OCI-LY7 (cell line): ENCODE results near the gene LIN52. TPM values are rescaled to one million over a fixed set of nuclear protein-coding genes. Genes with fewer than 3 reads are reported as not detected.

Source experiments
- BruUV-seq: library from RNA; stranded (reverse); fragments of 400-500 nt; replicated peaks from 2 replicates; lab custom pipeline; 2021; lab: Mats Ljungman, UMichigan
- CTCF ChIA-PET: fragments of 300-600 bp; sonication (Branson Sonifier 250); formaldehyde crosslinking; loops from one replicate; lab custom pipeline; 2022; ENCODE audit warnings: antibody characterized with exemption; ENCODE audit not compliant: unreplicated experiment; lab: Charles Lee
- POLR2A ChIA-PET: fragments of 300-600 bp; sonication (Branson Sonifier 250); formaldehyde crosslinking; loops from one replicate; lab custom pipeline; 2022; ENCODE audit warnings: antibody characterized with exemption; lab: Charles Lee
- DNase-seq: peaks from one replicate; pipeline ENCODE4 v3.0.0-alpha.2; 2015; ENCODE audit warnings: low spot score
- H2AFZ ChIP-seq: fragments of 200-600 bp; sonication (generic), shearing (Covaris generic); 2 replicates; pipeline ENCODE4 v1.6.1; 2014; ENCODE audit warnings: mild to moderate bottlenecking, antibody characterized with exemption, low read length, moderate library complexity
- H3K27ac ChIP-seq: fragments of 200-600 bp; sonication (generic); 2 replicates; pipeline ENCODE4 v1.5.1; 2014; ENCODE audit warnings: mixed run types, low read depth, mild to moderate bottlenecking, moderate library complexity, low read length, inconsistent platforms; ENCODE audit not compliant: poor library complexity, severe bottlenecking
- H3K36me3 ChIP-seq: fragments of 200-600 bp; sonication (generic); 2 replicates; pipeline ENCODE4 v1.6.1; 2014; ENCODE audit warnings: mild to moderate bottlenecking, antibody characterized with exemption, low read length, moderate library complexity, mixed read lengths; ENCODE audit not compliant: insufficient read depth
- H3K4me1 ChIP-seq: fragments of 200-600 bp; sonication (generic); 2 replicates; pipeline ENCODE4 v1.5.1; 2014; ENCODE audit warnings: mild to moderate bottlenecking, low read length; ENCODE audit not compliant: insufficient read depth, poor library complexity, severe bottlenecking
- H3K4me2 ChIP-seq: fragments of 200-600 bp; sonication (generic); 2 replicates; pipeline ENCODE4 v1.6.1; 2014; ENCODE audit warnings: mild to moderate bottlenecking, low read length
- H3K4me3 ChIP-seq: fragments of 200-600 bp; sonication (generic); 2 replicates; pipeline ENCODE4 v1.5.1; 2014; ENCODE audit warnings: mild to moderate bottlenecking, low read depth, low read length; ENCODE audit not compliant: poor library complexity, severe bottlenecking
- H3K79me2 ChIP-seq: fragments of 200-600 bp; sonication (generic); 2 replicates; pipeline ENCODE4 v1.6.1; 2016; ENCODE audit warnings: low read depth, mild to moderate bottlenecking, low read length, moderate library complexity, mixed read lengths; ENCODE audit not compliant: insufficient read depth
- H3K9me2 ChIP-seq: fragments of 200-600 bp; sonication (generic); 2 replicates; pipeline ENCODE4 v1.6.1; 2016; ENCODE audit warnings: mild to moderate bottlenecking, low read length, mixed read lengths; ENCODE audit not compliant: insufficient read depth
- H3K9me3 ChIP-seq: fragments of 200-600 bp; sonication (generic); 2 replicates; pipeline ENCODE4 v1.6.1; 2014; ENCODE audit warnings: mild to moderate bottlenecking, mixed run types, low read length, mixed read lengths
- H4K20me1 ChIP-seq: fragments of 200-600 bp; sonication (generic); 2 replicates; pipeline ENCODE4 v1.6.1; 2014; ENCODE audit warnings: mild to moderate bottlenecking, antibody characterized with exemption, low read length, moderate library complexity, mixed read lengths; ENCODE audit not compliant: insufficient read depth
- EZH2phosphoT487 ChIP-seq: fragments of 200-600 bp; sonication (generic); IDR thresholded peaks from 2 replicates; pipeline ENCODE4 v1.6.1; 2018; ENCODE audit warnings: low read depth, borderline replicate concordance, mild to moderate bottlenecking, mixed run types, antibody characterized with exemption, low read length, moderate library complexity, mixed read lengths
- intact Hi-C: fragments of 100-400 bp; cut with micrococcal nuclease; formaldehyde crosslinking; loops from one replicate; pipeline ENCODE4 v1.10.0; 2022; ENCODE audit not compliant: unreplicated experiment
- total RNA-seq, 2 experiments: library from RNA; depleted of rRNA in 1 of 2; stranded (reverse); fragments of >200 nt in 1 of 2; shearing (Covaris generic) in 1 of 2; gene quantifications; 2 replicates each; pipeline ENCODE4 v1.2.3, GENCODE V29; 2014 to 2022
- TF ChIP-seq, protein P1 (sequence below): fragments of 200-600 bp; sonication (generic); conservative IDR thresholded peaks from 2 replicates; pipeline ENCODE4 v1.5.1; 2014; ENCODE audit warnings: mild to moderate bottlenecking, antibody characterized with exemption, low read length, moderate library complexity, mixed read lengths

The LIN52 gene
- total RNA-seq, 2 experiments from 2014 or later = 9.8 to 18.0 TPM

DNA sequence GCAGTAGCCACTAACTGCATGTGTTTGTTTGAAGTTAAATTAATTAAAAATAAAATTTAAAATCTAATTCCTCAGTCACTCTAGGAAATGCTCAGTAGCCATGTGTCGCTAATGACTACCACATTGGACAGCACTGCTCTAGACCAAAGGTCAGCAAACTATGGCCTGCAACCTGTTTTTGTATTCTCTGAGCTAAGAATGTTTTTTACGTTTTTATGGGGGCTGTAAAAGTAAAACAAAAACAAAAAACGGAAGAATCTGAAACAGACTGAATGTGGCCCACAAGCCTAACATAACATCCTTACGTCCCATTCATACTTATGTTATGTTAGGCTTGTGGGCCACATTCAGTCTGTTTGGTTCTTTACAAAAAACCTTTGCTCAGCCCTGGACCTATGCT lies 57.8 kb downstream of the LIN52 start:
- no peak overlapping the region for H3K27ac ChIP-seq
- intact Hi-C loops = no loop called here
- H3K9me2 ChIP-seq = no peaks in the 10 kb centered on the region
- TF ChIP-seq EZH2phosphoT487 = no peak
- TF ChIP-seq, protein P1, sequence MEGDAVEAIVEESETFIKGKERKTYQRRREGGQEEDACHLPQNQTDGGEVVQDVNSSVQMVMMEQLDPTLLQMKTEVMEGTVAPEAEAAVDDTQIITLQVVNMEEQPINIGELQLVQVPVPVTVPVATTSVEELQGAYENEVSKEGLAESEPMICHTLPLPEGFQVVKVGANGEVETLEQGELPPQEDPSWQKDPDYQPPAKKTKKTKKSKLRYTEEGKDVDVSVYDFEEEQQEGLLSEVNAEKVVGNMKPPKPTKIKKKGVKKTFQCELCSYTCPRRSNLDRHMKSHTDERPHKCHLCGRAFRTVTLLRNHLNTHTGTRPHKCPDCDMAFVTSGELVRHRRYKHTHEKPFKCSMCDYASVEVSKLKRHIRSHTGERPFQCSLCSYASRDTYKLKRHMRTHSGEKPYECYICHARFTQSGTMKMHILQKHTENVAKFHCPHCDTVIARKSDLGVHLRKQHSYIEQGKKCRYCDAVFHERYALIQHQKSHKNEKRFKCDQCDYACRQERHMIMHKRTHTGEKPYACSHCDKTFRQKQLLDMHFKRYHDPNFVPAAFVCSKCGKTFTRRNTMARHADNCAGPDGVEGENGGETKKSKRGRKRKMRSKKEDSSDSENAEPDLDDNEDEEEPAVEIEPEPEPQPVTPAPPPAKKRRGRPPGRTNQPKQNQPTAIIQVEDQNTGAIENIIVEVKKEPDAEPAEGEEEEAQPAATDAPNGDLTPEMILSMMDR = no peak
- H2AFZ ChIP-seq = no peak overlapping the region
- peaks cover 9% of the 10 kb centered on the region for H3K4me1 ChIP-seq
- DNase-seq = no peak
- POLR2A ChIA-PET = interaction anchor here (0.6 kb wide), 1 partner anchor 12 kb away, joined by 4 read pairs; no protein-coding TSS in a partner anchor
- BruUV-seq = no TSS peak
- H3K9me3 ChIP-seq = no peaks in the 10 kb centered on the region
- CTCF ChIA-PET = no interaction called here
- H3K4me3 ChIP-seq = no peak overlapping the region
- H3K36me3 ChIP-seq = no peaks in the 10 kb centered on the region
- no peaks in the 10 kb centered on the region; the same call in 1 of the 2 replicates for H4K20me1 ChIP-seq
- no peak overlapping the region for H3K4me2 ChIP-seq
- H3K79me2 ChIP-seq = no peaks in the 10 kb centered on the region

DNA sequence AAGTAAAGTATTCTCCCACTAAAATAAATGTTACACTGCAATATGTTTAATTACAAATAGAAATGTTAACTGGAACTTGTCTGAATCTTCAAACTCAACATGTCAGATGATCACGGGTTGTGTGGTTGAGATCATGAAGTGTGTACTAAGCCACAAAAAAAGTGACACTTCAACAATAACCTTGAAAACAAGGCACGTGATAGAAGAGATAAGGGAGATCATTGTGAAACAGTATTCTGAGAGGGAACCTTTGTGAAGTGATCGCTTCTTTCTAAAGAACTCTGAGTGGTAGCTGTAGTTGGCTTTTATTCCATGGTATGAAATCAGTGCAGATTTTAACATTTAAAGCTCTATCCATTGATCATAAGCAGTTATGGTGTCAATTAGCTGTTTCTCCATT lies 60.0 kb downstream of the LIN52 start:
- DNase-seq = no peak
- intact Hi-C loops = no loop called here
- Histone ChIP-seq H2AFZ (no peak overlapping the region), H3K4me2 (no peak overlapping the region), H3K27ac (no peak overlapping the region), H3K36me3 (no peaks in the 10 kb centered on the region), H3K9me2 (no peaks in the 10 kb centered on the region), H3K4me1 (peaks cover 9% of the 10 kb centered on the region), H3K4me3 (no peak overlapping the region), H3K79me2 (no peaks in the 10 kb centered on the region), H4K20me1 (no peaks in the 10 kb centered on the region; the same call in 1 of the 2 replicates), H3K9me3 (no peaks in the 10 kb centered on the region)
- ChIA-PET CTCF (no interaction called here), POLR2A (no interaction called here)
- no TSS peak for BruUV-seq
- TF ChIP-seq, protein P1 = no peak
- TF ChIP-seq EZH2phosphoT487 = no peak

DNA sequence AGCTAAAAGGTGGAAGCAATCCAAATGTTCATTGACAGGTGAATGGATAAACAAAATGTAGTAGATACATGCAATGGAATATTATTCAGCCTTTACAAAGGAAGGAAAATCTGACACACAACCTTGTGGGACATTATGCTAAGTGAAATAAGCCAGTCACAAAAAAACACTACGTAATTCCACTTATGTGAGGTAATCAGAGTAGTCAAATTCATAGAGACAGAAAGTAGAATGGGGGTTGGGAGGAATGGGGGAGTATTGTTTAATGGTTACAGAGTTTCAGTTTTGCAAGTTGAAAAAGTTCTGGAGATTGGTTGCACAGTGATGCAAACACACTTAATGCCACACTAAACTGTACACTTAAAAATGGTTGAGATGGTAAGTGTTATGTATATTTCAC lies 62.8 kb downstream of the LIN52 start:
- no peak overlapping the region for H2AFZ ChIP-seq
- no peak overlapping the region for H3K27ac ChIP-seq
- no peaks in the 10 kb centered on the region for H3K79me2 ChIP-seq
- no peaks in the 10 kb centered on the region for H4K20me1 ChIP-seq
- ChIA-PET POLR2A (no interaction called here), CTCF (no interaction called here)
- DNase-seq = no peak
- no peaks in the 10 kb centered on the region for H3K36me3 ChIP-seq
- TSS peak; percentile 18 for BruUV-seq
- no peaks in the 10 kb centered on the region for H3K9me2 ChIP-seq
- no peak overlapping the region for H3K4me3 ChIP-seq
- H3K4me1 ChIP-seq = no peaks in the 10 kb centered on the region
- no peak for TF ChIP-seq EZH2phosphoT487
- TF ChIP-seq, protein P1 = no peak
- no peak overlapping the region for H3K4me2 ChIP-seq
- H3K9me3 ChIP-seq = no peaks in the 10 kb centered on the region
- intact Hi-C loops = no loop called here
